Smooth muscle cell of bladder (primary cell): Measurements from ENCODE around the gene RTEL1. TPM values are rescaled to one million over a fixed set of nuclear protein-coding genes. Genes with fewer than 3 reads are reported as not detected.

ENCODE experiments used
- total RNA-seq: library from RNA; depleted of rRNA; stranded (reverse); fragments of >200 nt; gene quantifications from 2 replicates; pipeline ENCODE4 v1.2.3, GENCODE V29; 2014

RTEL1 gene, protein sequence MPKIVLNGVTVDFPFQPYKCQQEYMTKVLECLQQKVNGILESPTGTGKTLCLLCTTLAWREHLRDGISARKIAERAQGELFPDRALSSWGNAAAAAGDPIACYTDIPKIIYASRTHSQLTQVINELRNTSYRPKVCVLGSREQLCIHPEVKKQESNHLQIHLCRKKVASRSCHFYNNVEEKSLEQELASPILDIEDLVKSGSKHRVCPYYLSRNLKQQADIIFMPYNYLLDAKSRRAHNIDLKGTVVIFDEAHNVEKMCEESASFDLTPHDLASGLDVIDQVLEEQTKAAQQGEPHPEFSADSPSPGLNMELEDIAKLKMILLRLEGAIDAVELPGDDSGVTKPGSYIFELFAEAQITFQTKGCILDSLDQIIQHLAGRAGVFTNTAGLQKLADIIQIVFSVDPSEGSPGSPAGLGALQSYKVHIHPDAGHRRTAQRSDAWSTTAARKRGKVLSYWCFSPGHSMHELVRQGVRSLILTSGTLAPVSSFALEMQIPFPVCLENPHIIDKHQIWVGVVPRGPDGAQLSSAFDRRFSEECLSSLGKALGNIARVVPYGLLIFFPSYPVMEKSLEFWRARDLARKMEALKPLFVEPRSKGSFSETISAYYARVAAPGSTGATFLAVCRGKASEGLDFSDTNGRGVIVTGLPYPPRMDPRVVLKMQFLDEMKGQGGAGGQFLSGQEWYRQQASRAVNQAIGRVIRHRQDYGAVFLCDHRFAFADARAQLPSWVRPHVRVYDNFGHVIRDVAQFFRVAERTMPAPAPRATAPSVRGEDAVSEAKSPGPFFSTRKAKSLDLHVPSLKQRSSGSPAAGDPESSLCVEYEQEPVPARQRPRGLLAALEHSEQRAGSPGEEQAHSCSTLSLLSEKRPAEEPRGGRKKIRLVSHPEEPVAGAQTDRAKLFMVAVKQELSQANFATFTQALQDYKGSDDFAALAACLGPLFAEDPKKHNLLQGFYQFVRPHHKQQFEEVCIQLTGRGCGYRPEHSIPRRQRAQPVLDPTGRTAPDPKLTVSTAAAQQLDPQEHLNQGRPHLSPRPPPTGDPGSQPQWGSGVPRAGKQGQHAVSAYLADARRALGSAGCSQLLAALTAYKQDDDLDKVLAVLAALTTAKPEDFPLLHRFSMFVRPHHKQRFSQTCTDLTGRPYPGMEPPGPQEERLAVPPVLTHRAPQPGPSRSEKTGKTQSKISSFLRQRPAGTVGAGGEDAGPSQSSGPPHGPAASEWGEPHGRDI (N-terminal part only)
- total RNA-seq = 6.1 and 9.2 TPM in 2 replicates

DNA sequence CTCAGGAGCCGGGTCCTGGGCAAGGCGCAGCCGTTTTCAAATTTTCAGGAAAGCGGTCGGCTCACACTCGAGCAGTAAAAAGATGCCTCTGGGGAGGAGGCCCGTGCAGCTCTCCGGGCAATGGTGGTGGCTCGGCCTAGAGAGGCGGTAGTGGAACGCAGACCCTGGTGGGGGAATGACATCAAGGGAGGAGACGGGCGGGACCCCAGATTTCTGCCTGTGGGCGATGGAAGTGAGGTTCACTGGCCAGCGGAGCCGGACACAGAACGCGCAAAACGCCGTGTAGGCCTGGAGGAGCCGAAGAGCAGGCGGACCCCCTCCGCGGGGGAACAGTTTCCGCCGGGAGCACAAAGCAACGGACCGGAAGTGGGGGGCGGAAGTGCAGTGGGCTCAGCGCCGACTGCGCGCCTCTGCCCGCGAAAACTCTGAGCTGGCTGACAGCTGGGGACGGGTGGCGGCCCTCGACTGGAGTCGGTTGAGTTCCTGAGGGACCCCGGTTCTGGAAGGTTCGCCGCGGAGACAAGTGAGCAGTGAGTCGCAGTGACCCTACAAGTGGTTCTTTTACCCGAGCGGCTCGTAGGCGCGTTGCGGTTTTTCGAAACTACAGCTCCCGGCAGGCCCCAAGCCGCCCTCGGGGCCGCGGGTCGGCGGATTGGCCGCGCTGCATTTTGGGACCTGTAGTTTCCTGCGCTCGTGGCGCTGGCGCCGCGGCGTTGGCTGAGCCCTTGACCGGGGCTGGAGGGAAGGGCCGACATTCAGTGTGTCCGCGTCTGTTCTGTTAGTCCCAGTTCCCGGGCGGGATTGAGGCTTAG lies at the start of gene RTEL1:
TSS of gene RTEL1 (plus strand) at position 376 of the 812 bp plus-strand sequence. CDS start 1,091 bp downstream, outside the sequence.

DNA sequence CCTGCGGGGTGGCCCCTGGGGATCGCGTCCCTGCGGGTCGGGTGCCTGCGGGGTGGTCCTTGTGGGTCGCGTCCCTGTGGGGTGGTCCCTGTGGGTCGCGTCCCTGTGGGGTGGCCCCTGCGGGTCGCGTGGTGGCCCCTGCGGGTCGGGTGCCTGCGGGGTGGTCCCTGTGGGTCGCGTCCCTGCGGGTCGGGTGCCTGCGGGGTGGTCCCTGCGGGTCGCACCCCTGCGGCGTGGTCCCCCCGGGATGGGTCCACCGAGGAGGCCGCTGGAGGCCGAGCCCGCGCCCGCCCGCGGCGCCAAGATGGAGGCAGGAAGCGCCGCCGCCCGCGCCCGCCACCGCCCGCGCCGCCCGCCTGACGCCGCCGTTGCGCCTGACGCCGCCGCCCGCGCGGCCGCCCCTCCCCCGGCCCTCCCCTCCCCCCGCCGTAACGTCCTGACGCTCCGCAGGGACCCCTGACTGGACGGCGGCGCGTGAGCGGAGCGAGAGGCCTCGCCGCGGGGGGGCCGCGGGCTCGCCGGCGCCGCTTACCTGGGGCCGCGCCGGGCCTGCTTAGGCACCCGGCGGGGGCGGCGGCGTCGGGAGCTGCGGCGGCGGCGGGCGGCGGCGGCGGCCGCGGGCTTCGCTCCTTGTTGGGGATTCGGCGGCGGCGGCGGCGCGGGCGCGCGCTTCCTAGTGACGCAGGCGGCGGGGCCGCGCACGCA lies 31.5 kb upstream of the RTEL1 start, which contains the start of gene GMEB2:
TSS of gene GMEB2 (minus strand) at position 678 of the 705 bp plus-strand sequence. CDS start 7,704 bp downstream, outside the sequence.

DNA sequence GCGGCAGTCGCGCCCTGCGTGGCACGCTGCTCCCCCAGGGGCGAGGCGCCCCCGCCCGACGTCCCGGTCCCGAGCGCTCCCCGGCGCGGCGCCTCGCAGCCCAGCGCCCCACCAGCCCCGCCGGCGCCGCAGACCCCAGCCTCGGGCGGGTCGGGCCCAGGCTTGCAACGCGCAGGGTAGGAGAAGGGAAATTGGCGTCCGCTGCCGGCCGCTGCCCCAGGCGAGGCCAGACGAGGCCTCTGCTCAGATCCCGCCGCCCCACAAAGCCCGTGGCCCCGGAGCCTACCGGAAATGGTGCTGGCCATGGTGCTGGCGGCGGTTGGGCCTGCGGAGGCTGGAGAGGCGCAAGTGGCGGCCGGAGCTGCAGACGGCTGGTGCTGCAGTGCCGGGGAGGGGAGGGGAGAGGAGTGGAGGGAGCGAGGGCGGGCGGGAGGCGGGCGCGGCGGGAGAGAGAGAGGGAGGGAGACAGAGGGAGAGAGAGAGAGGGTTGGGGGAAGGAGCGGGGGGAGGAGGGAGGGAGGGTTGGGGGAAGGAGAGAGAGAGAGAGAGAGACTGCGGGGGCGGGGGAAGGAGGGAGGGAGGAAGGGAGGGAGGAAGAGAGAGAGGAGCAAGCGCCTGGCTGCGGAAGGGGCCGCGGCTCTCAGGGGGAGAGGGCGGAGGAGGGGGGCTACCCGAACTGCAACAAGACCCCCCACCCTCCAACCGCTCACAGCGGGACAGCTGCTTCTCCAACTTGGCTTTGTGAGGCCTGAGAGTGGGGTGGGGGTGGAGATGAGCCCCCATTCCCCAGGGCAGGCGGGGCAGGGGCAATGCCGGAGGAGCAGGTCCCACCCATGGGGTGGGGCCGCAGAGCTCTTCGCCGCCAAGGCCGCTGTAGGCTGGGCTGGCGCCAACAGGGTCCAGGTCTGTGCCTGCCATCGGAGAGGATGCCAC lies 4.8 kb upstream of the RTEL1 start, which contains the start of gene STMN3:
TSS of gene STMN3 (minus strand) at position 384 of the 933 bp plus-strand sequence. CDS start at position 305, 79 bp downstream.

DNA sequence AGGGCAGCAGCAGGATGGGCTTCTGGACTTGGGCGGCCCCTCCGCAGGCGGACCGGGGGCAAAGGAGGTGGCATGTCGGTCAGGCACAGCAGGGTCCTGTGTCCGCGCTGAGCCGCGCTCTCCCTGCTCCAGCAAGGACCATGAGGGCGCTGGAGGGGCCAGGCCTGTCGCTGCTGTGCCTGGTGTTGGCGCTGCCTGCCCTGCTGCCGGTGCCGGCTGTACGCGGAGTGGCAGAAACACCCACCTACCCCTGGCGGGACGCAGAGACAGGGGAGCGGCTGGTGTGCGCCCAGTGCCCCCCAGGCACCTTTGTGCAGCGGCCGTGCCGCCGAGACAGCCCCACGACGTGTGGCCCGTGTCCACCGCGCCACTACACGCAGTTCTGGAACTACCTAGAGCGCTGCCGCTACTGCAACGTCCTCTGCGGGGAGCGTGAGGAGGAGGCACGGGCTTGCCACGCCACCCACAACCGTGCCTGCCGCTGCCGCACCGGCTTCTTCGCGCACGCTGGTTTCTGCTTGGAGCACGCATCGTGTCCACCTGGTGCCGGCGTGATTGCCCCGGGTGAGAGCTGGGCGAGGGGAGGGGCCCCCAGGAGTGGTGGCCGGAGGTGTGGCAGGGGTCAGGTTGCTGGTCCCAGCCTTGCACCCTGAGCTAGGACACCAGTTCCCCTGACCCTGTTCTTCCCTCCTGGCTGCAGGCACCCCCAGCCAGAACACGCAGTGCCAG lies 38.7 kb downstream of the RTEL1 start, which contains the start of gene TNFRSF6B:
TSS of gene TNFRSF6B (plus strand) at position 25 of the 729 bp plus-strand sequence. CDS start at position 141, 116 bp downstream.

DNA sequence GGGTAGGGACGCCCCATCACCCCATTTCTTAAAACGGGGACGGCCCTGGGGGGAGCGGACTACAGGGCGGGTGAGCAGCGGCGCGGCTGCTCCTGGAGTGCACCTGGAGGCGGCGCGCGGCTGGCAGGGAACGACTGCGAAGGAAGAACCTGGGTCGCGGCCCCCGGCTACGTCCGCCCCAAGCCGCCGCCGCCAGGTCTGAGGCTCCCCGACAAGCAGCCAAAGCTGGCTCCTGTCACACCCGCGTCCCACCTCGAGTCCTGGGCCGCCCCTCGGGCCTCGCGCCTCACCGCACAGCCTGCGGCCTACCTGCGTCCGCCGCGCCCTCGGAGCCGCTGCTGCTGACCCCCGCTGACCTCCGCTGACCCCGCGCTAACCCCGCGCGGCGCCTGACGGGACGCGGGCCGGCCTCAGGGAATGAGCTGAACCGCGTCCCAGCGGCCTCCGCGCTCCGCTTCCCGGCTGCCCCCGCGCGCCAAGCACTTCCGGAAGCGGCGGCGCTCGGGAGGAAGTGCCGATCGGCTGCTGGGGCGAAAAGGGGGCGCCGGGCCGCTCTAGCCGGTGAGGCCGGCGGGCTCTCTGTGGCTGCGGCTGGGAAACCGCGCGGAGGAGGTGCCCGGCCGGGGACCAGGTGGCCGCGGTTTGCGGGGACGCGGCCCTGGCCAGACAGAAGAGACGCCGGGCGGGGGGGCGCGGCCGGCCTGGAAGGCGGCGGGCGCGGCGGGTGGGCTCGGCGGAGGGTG lies 49.6 kb downstream of the RTEL1 start, which contains the start of the genes ARFRP1 and ZGPAT:
TSS of gene ARFRP1 (minus strand) at position 419 of the 743 bp plus-strand sequence. CDS start 885 bp downstream, outside the sequence.
TSS of gene ZGPAT (plus strand) at position 482 of the 743 bp plus-strand sequence. CDS start 542 bp downstream, outside the sequence.

DNA sequence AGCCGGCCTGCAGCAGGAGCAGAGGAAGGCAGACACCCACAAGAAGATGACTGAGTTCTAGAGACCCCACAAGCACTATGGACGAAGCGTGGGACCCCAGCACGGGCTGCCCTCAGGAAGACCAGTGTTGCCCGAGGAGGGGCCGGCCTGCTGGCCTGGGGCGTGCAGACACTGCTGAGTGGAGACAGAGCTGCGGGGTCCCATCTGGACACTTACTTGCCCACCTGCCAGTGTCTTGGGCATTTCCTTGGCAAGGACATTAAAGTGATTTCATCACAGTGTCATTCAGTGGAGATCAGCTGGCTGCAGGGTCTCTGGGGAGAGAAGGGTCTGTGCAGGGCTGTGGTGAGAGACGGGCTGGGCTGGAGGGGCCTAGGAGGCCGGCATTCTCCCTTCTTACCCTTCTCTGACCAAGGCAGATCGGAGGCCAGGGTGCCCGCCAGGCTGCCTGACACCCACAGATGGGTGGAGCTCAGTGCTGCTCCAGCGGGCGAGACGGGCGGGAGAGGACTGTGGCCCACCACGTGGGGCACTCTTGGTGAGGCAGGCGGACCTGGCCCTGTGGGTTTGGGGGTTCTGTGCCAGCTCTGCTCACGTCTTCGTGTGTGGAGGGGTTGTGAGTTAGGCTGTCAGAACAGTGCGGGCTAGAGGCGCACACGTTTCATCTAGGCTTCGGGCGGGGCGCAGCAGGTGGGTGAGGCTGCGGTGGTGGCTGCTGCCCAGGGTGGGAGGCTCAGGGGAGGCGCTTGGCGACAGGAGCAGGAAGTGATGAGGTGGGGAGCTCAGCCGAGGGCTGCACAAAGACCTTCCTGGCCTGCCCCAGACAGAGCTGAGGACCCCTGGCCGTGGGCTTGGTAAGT lies 78.0 kb downstream of the RTEL1 start, which contains the start of gene LIME1:
TSS of gene LIME1 (plus strand) at position 806 of the 860 bp plus-strand sequence. CDS start 886 bp downstream, outside the sequence.

DNA sequence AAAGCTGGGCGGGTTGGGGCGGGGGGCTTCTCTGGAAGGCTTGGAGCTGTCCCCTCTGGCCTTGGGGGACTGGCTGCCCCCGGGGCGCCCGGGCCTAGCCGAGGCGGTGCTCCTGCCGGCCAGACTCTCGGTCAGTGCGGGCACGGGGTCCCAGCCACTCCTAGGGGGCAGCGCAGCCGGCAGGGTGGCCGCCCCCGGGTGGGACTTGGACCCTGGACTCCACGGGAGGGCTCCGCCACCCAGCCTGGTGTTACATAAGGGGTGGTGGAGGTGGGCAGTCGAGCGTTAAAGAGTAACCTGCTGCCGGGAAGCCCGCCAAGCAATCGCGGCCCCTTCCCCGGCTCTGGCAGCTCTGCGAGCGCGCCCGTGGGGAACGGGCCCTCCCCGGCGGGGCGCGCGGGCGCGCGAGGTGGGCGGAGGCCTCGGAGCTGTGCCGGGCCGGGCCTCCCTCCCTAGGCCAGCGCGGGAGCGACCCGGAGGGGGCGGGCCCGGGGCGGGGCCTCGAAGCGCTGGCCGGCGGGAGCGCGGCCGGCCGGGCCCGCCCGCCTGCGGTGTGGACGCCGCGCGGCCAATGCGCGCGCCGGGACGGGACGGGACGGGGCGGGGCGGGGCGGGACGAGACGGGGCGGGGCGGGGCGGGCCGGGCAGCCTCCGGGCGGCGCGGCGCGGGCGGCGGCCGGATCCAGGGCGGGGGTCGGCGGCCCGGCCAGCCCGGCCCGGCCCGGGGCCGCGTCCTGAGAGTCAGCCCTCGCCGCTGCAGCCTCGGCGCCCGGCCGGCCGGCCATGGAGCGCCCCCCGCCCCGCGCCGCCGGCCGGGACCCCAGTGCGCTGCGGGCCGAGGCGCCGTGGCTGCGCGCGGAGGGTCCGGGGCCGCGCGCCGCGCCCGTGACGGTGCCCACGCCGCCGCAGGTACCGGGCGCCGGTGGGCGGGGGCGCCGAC lies 81.3 kb downstream of the RTEL1 start, which contains the start of gene SLC2A4RG:
TSS of gene SLC2A4RG (plus strand) at position 647 of the 940 bp plus-strand sequence. CDS start at position 784, 137 bp downstream.

Other genes starting within 250 kb of the RTEL1 start
- not detected in 2 replicates for gene KCNQ2, start 185.7 kb upstream of the RTEL1 start, total RNA-seq
- gene EEF1A2, start 159.2 kb upstream of the RTEL1 start, total RNA-seq = 1.3 and 3.0 TPM in 2 replicates
- 17.5 and 24.5 TPM in 2 replicates for gene PPDPF, start 137.5 kb upstream of the RTEL1 start, total RNA-seq
- gene PTK6, start 120.9 kb upstream of the RTEL1 start, total RNA-seq = under 0.01 and 0.09 TPM in 2 replicates
- not detected in 2 replicates for gene SRMS, start 110.6 kb upstream of the RTEL1 start, total RNA-seq
- gene FNDC11, start 104.2 kb upstream of the RTEL1 start, total RNA-seq = 0.46 and 0.57 TPM in 2 replicates
- gene HELZ2, start 84.1 kb upstream of the RTEL1 start, total RNA-seq = 27.0 and 29.2 TPM in 2 replicates
- 7.4 and 8.4 TPM in 2 replicates for gene GMEB2, start 31.2 kb upstream of the RTEL1 start, total RNA-seq
- gene STMN3, start 4.9 kb upstream of the RTEL1 start, total RNA-seq = 2.1 and 2.3 TPM in 2 replicates
- 0.65 and 1.3 TPM in 2 replicates for gene TNFRSF6B, start 38.3 kb downstream of the RTEL1 start, total RNA-seq
- 30.2 and 35.4 TPM in 2 replicates for gene ARFRP1, start 49.7 kb downstream of the RTEL1 start, total RNA-seq
- 14.3 and 15.6 TPM in 2 replicates for gene ZGPAT, start 49.7 kb downstream of the RTEL1 start, total RNA-seq
- 1.6 and 2.2 TPM in 2 replicates for gene LIME1, start 78.4 kb downstream of the RTEL1 start, total RNA-seq
- gene SLC2A4RG, start 81.5 kb downstream of the RTEL1 start, total RNA-seq = 14.4 and 18.3 TPM in 2 replicates
- 4.6 and 9.7 TPM in 2 replicates for gene ZBTB46, start 173.0 kb downstream of the RTEL1 start, total RNA-seq
- not detected in 2 replicates for gene ABHD16B, start 203.2 kb downstream of the RTEL1 start, total RNA-seq
- 112 and 116 TPM in 2 replicates for gene TPD52L2, start 207.0 kb downstream of the RTEL1 start, total RNA-seq
- gene DNAJC5, start 236.8 kb downstream of the RTEL1 start, total RNA-seq = 49.6 and 68.2 TPM in 2 replicates